Measurements from ENCODE around the gene SHISA6.

GRCh38 chr17:11493936-11494335 lies 252.9 kb downstream of the SHISA6 start:
- TF ChIP-seq, protein P1, sequence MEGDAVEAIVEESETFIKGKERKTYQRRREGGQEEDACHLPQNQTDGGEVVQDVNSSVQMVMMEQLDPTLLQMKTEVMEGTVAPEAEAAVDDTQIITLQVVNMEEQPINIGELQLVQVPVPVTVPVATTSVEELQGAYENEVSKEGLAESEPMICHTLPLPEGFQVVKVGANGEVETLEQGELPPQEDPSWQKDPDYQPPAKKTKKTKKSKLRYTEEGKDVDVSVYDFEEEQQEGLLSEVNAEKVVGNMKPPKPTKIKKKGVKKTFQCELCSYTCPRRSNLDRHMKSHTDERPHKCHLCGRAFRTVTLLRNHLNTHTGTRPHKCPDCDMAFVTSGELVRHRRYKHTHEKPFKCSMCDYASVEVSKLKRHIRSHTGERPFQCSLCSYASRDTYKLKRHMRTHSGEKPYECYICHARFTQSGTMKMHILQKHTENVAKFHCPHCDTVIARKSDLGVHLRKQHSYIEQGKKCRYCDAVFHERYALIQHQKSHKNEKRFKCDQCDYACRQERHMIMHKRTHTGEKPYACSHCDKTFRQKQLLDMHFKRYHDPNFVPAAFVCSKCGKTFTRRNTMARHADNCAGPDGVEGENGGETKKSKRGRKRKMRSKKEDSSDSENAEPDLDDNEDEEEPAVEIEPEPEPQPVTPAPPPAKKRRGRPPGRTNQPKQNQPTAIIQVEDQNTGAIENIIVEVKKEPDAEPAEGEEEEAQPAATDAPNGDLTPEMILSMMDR (conservative IDR thresholded peaks at IDR 0.05; ENCODE audit: low read depth, low read length), result no peak
- no peak for TF ChIP-seq EZH2 (IDR thresholded peaks at IDR 0.05; ENCODE audit: borderline replicate concordance, low read depth, low read length, poor library complexity, severe bottlenecking)

Measured in A673 (cell line).